Endothelial cell (in vitro differentiated cells): Measurements from ENCODE around the gene DDX23. TPM values are rescaled to one million over a fixed set of nuclear protein-coding genes. Genes with fewer than 3 reads are reported as not detected.

Source experiments
- DNase-seq: peaks from one replicate; pipeline ENCODE4 v3.0.0; 2021; ENCODE audit warnings: low spot score
- H3K27ac Mint-ChIP-seq: one replicate; pipeline ENCODE4 v1.8.0; 2021; ENCODE audit warnings: mixed read lengths, inconsistent platforms; ENCODE audit not compliant: unreplicated experiment
- H3K27me3 Mint-ChIP-seq: one replicate; pipeline ENCODE4 v1.8.0; 2021; ENCODE audit warnings: mild to moderate bottlenecking, moderate library complexity, mixed read lengths, inconsistent platforms; ENCODE audit not compliant: unreplicated experiment
- H3K36me3 Mint-ChIP-seq: one replicate; pipeline ENCODE4 v1.8.0; 2021; ENCODE audit warnings: mild to moderate bottlenecking, low read depth, mixed read lengths, inconsistent platforms; ENCODE audit not compliant: unreplicated experiment
- H3K4me1 Mint-ChIP-seq: one replicate; pipeline ENCODE4 v1.8.0; 2021; ENCODE audit warnings: mild to moderate bottlenecking, mixed read lengths, inconsistent platforms; ENCODE audit not compliant: unreplicated experiment
- H3K4me3 Mint-ChIP-seq: one replicate; pipeline ENCODE4 v1.8.0; 2021; ENCODE audit warnings: mild to moderate bottlenecking, mixed read lengths, inconsistent platforms; ENCODE audit not compliant: unreplicated experiment
- H3K9me3 Mint-ChIP-seq: one replicate; pipeline ENCODE4 v1.8.0; 2021; ENCODE audit warnings: mixed read lengths, inconsistent platforms; ENCODE audit not compliant: unreplicated experiment
- total RNA-seq: library from RNA; stranded (reverse); fragmentation: NEBNext Ultra II Directional; extraction: Animal tissue kit (Norgen Biotek cat#: 25700); gene quantifications from one replicate; pipeline ENCODE4 v1.2.1, GENCODE V29; 2021; ENCODE audit not compliant: unreplicated experiment
- TF ChIP-seq, protein P1 (sequence below): fragments of 200-600 bp; sonication (generic); IDR thresholded peaks from one replicate; pipeline ENCODE4 v1.5.0; 2021; ENCODE audit warnings: antibody characterized with exemption; ENCODE audit not compliant: unreplicated experiment

DDX23 gene
- total RNA-seq, 1 donor from 2014 or later = 96.2 TPM

- Mint-ChIP-seq H3K9me3 (no peaks in the 10 kb centered on the region), H3K4me3 (peak overlapping the region; percentile 97), H3K27ac (peak overlapping the region; percentile 96), H3K4me1 (peaks cover 39% of the 10 kb centered on the region), H3K27me3 (peaks cover 23% of the 10 kb centered on the region), H3K36me3 (peaks cover 16% of the 10 kb centered on the region)
- peak; percentile 62 for DNase-seq
- TF ChIP-seq, protein P1, sequence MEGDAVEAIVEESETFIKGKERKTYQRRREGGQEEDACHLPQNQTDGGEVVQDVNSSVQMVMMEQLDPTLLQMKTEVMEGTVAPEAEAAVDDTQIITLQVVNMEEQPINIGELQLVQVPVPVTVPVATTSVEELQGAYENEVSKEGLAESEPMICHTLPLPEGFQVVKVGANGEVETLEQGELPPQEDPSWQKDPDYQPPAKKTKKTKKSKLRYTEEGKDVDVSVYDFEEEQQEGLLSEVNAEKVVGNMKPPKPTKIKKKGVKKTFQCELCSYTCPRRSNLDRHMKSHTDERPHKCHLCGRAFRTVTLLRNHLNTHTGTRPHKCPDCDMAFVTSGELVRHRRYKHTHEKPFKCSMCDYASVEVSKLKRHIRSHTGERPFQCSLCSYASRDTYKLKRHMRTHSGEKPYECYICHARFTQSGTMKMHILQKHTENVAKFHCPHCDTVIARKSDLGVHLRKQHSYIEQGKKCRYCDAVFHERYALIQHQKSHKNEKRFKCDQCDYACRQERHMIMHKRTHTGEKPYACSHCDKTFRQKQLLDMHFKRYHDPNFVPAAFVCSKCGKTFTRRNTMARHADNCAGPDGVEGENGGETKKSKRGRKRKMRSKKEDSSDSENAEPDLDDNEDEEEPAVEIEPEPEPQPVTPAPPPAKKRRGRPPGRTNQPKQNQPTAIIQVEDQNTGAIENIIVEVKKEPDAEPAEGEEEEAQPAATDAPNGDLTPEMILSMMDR = no peak
Measured at GRCh38 chr12:48815126-48816110, 36.5 kb downstream of the DDX23 start.

- Mint-ChIP-seq H3K27me3 (peaks cover 18% of the 10 kb centered on the region), H3K4me1 (peaks cover 41% of the 10 kb centered on the region), H3K36me3 (peaks cover 10% of the 10 kb centered on the region), H3K4me3 (peak overlapping the region; percentile 97), H3K9me3 (no peaks in the 10 kb centered on the region), H3K27ac (no peak overlapping the region)
- TF ChIP-seq, protein P1 = peak; percentile 99
- peak; percentile 92 for DNase-seq
Measured at GRCh38 chr12:48814262-48815125, 37.5 kb downstream of the DDX23 start.

DNA sequence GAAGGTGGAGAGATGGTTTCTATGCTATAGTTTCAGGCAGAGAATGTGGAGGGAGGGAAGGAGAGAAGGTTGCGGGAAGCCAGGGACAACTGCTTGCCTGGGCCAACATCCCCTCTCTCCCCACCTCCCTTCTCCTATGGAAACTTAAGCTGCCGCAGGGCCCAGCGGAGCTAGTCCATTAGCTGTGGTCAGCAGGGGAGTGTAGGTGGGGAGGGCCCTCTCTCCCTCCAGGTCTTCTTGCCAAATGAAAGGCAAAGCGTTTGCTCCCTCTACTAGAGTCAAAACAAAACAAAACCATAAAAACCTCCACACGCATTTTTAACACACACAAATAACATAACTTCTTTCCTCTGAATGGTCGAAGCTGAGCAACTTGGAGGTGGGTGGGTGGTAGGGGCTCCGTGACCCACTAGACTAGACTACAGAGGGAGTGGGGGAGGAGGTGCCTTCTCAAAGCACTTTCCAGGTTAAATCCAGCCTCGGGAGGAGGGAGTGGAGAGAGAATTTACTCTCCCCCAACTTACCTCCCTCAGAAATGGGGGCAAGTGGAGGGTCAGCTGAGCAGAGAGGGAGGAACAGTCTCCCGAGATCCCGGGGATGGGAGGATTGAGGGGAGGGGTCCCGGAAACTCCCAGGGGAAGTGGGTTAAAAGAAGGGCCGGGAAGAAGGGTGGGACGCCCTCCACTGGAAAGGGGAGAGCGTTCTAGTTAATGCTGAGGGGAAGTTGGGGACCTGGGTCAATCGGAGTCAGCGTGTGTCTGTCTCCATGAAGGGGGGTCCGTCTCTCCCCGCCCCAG, 38.3 kb downstream of the DDX23 start:
- Mint-ChIP-seq H3K36me3 (peaks cover 10% of the 10 kb centered on the region), H3K4me1 (peaks cover 35% of the 10 kb centered on the region), H3K27ac (peak overlapping the region; percentile 52), H3K27me3 (peaks cover 12% of the 10 kb centered on the region), H3K9me3 (no peaks in the 10 kb centered on the region), H3K4me3 (peak overlapping the region; percentile 92)
- peak; percentile 20 for DNase-seq
- TF ChIP-seq, protein P1 = no peak

GRCh38 chr12:48812389-48812788, 39.6 kb downstream of the DDX23 start:
- H3K4me1 Mint-ChIP-seq = peaks cover 32% of the 10 kb centered on the region
- no peak for DNase-seq
- H3K27me3 Mint-ChIP-seq = peaks cover 12% of the 10 kb centered on the region
- TF ChIP-seq, protein P1 = no peak
- no peaks in the 10 kb centered on the region for H3K9me3 Mint-ChIP-seq
- no peak overlapping the region for H3K27ac Mint-ChIP-seq
- no peak overlapping the region for H3K4me3 Mint-ChIP-seq
- peaks cover 10% of the 10 kb centered on the region for H3K36me3 Mint-ChIP-seq
